ENCODE data around the gene LAPTM5.
"Not testable (repeated sequence)": the region's sequence is repeated elsewhere in the genome, so short reads cannot be mapped to it uniquely, and the experiment has no call there.

The LAPTM5 gene

DNA sequence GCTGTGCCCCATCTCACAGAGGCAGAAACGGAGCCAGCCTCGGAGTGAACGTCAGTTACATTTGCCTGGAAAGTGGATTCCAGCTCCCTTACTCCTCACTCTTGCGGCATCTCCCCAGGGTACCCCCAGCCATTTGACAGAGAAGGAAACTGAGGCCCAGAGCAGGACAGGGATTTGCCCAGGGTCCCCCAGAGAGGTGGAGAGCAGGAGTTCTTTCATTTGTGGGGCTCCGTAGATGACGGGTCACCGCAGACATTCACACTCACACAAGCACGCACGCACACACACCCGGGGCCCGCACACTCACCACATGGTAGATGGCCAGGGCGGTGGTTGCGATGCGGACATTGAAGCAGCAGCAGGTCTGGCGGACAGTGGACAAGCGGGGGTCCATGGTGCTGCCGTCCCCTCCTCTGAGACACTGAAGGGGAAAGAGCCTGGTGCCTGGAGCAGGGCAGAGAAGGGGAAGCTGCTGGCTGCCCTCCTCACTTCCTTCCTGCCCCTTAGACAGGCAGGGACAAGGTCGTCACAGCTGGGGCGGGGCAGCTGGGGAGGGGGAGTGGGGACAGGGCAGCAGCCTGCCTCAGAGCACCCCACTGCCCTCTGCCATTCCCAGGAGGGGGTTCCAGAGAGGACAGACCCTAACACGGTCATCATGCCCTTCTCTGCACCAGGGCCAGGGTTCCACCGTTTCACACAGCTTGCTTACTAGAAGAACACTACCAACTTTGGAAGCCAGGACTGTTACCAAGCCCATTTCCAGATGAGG, at the start of gene LAPTM5:
Gene LAPTM5 (minus strand): TSS at position 423 of the 769 bp plus-strand sequence. CDS start 29 bp downstream, at position 394.
- DNase-seq = no peak

DNA sequence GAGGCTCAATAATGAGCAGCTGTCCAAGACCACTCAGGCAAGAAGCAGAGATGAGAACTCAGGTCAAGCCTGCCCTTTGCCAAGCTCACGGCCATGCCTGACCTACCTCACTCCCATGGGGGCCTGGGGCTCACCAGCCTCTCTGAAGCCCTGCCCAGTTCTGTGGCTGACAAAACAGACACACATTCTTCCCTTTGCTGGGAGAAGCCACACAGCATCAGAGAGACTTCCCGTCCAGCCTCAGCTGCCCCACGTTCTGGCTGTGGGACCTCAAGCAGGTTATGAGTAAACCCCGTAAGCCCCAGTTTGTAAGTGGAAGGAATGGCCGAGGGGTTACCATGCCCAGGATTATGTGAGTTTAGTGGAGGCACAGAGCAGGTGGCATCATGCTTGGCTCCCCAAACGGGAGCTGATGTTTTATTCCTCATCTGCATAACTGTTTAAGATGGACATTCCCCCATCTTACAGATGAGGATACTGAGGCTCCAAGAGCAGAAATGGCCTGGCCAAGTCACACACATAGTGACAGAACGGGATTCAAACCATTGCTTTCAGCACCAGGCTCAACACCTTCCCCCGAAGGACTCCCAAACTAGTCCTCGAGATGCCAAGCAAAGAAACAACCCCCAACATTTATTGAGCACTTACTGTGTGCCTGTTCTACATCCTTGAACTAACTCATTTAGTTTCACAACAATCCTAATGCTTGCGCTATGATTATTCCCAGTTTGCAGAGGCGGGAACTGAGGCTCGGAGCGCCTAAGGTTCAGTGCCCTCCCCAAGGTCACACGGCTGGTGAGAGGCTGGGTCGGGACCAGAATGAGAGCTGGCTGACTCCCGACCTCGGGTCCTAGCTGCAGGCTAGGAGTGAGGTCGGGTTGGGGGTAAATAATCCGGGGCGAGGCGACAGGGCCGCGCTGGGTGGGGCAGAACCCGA, 49.1 kb upstream of the LAPTM5 start:
- DNase-seq = no peak

- DNase-seq = no peak
These were observed 47.9 kb upstream of the LAPTM5 start for GRCh38 chr1:30805304-30806003.

GRCh38 chr1:30804822-30805221, 47.2 kb upstream of the LAPTM5 start:
- DNase-seq = no peak

DNA sequence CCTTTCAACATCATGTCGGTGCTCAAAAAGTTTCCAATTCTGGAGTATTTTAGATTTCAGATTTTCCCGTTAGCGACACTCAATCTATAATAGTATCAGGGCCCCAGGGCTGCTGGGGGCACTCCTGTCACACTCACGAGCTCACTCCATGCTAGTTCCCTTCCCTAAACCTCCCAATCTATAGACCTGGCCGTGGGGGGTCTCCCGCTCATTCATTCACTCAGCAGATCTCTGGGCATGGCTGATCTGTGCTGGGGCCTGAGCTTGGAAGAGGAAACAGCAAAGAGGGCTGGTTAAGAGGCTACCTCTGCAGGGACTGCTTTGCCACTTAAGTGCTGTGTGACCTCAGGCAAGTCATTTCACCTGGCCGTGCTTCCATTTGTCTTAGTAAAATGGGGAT, 46.8 kb upstream of the LAPTM5 start:
- DNase-seq = no peak

GRCh38 chr1:30803562-30803961, 46.0 kb upstream of the LAPTM5 start:
- DNase-seq = no peak

- peak; percentile 56 for DNase-seq
These were observed 44.2 kb upstream of the LAPTM5 start for GRCh38 chr1:30801771-30802198.

DNA sequence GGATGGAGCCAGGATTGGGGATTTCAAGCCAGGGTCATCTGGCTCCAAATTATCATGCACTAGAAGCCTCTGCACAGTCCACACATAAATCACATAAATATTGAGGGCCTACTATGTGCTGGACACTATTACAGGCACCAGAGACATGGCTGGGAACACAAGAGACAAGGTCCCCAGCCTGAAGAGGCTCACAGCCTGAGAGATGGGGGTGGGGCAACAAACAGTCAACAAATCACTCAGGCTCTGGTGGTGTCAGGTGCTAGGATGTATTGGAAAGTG, 41.6 kb upstream of the LAPTM5 start:
- DNase-seq = no peak

- DNase-seq = no peak
These were observed 41.0 kb upstream of the LAPTM5 start for GRCh38 chr1:30798389-30799232.

DNA sequence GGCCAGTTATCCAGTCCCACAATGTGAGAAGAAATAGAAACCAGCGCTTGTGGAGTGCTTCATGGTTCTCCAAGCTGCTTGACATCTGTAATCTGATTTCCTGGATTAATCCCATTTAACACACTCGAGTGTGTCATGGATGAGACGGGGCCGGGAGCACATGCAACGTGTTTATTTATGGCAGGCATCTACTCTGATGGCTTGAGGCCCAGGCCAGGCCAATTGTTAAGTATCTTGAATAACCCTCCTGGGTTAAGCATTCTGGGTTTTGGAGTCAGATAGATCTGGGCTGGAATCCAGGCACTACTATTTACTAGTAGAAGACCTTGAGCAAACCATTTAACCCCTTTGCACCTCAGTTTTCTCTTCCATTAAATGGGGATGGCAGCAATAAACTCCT, 37.5 kb upstream of the LAPTM5 start:
- DNase-seq = no peak

GRCh38 chr1:30794260-30794659, 36.7 kb upstream of the LAPTM5 start:
- DNase-seq = no peak

DNA sequence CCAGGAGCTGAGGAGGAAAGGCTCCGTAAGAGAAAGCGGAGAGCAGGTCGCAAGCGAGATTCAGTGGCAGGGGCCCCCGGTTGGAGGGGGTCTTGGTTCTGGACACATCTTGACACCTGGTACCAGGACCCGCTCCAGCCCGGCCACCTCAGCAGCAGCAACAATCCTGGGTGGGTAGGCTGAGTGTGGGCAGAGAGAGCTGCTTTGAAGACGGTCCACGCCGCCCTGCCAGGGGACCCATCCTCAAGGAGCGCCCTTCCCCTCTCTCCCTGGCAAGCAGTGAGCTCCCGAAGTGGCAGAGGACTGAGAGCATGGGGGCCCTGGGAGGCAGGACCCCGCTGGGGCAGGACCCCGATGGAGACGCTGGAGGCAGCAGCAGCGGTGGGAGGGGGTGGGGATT, 35.6 kb upstream of the LAPTM5 start:
- DNase-seq = no peak

- no peak for DNase-seq
These were observed 34.3 kb upstream of the LAPTM5 start for GRCh38 chr1:30791868-30792267.

DNA sequence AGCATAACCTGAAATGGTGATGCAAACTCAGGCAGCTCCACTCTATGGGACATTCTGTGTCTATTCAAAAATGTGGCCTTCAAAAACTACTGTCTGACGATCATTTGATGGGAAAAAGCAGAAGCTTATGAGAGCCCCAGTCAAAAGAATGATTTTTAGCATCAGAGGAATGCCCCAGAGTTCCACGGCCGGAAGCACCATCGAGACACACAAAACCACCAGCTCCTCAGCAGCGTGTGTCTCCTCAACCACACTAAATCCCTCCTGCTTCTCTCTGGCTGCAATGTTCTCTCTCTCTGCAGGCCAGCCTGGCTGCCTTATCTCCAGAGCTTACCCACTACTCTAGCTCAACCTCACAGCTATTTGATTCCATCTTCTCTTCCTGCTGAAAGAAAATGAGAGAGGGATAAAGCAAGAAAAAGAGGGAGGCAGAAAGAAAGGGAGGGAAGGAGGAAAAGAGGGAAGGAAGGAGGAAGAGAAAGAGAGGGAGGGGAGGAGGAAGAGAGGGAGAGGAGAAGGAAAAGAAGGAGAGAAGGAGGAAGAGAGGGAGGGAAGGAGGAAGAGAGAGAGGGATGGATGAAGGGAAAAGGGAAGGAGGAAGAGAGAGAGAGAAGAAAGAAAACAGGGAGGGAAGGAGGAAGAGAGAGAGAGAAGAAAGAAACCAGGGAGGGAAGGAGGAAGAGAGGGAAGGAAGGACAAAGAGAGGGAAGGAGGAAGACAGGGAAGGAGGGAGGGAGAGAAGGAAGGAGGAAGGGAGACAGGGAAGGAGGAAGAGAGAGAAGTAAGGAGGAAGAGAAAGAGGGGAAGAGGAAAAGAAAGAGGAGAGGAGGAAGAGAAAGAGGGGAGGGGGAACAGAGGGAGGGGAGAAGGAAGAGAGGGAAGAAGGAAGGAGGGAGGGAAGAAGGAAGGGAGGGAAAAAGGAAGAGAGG, 33.5 kb upstream of the LAPTM5 start:
- DNase-seq = no peak

DNA sequence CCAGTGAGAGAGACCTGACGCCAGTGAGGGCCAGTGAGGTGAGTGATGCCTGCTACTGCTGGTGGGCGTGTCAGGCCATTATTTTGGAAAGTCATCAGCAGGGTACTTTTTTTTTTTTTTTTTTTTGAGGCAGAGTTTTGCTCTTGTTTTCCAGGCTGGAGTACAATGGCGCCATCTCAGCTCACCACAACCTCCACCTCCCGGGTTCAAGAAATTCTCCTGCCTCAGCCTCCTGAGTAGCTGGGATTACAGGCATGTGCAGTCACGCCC, 32.6 kb upstream of the LAPTM5 start:
- DNase-seq = not testable (repeated sequence)

DNA sequence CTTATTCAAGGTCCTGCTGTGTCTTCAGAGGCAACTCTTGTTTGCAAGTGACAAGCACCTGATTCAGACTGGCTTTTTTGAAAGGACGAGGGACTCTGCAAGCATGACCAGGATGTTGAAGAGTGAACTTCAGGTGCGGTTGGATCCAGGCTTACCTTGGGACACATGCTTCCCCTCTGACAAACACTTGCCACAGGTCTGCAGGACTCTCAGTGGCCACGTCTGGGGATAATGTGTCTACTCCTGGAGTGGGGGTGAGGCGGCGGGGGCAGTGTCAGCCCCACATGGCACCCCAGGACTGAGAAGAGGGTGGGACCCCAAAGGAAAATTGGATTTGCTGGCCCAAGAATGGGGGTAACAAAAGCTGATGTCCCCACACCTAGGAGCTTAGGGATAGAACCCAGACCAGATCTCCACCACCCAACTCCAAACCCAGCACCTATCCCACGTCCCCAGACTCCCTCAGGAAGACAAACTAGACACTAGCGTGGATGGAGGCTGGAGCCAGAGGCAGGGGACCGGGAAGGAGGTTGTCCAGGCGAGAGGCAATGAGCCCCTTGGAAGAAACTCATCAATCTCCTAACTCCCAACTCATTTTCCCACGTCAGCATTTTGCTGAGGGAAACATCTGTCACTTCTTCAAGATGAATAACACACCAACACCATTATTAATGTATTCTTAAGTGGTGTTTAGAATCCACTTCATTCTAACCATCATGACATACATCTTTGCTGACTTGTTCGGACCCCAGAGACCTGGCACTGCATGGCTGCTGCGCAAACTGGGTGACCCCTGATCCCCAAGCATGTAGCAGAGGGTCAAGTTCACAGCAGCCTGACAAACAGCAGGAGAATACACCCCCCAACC, 32.0 kb upstream of the LAPTM5 start:
- no peak for DNase-seq

DNA sequence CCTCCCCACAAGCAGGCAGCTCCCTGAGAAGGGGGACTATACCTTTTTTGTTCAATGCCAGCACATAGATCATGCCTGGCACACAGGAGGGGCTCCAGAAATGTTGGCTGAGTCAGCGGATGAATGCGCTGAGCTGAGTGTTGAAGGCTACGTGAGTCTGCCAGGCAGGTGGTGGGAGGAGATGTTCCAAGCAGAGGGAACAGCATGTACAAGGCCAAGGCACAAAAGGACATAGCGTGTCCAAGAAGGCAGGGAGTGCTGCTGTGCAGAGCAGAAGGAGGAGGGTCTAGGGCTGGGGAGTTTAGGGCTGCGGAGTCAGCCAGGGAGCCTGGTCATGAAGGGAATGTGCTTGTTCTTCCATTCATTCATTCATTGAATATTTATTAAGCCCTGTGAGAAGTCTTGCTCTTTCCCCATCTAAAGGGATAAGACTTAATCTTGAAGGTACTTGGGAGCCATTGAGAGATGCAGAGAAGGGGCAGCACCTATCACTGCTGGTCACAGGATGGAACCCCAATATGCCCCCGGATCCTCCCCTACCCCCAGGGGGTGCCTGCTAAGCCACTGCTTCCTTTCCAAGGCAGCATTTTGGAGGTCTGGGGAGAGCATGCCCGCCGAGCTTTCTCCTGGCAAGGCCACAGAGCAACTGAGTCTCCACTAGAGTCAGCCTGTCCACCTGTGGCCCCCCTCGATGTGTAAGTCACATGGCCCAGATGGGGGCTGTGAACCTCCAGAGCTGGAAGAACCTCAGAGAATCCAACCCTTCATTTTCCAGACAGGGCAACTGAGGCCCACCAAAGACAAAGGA, 31.2 kb upstream of the LAPTM5 start:
- DNase-seq = no peak

DNA sequence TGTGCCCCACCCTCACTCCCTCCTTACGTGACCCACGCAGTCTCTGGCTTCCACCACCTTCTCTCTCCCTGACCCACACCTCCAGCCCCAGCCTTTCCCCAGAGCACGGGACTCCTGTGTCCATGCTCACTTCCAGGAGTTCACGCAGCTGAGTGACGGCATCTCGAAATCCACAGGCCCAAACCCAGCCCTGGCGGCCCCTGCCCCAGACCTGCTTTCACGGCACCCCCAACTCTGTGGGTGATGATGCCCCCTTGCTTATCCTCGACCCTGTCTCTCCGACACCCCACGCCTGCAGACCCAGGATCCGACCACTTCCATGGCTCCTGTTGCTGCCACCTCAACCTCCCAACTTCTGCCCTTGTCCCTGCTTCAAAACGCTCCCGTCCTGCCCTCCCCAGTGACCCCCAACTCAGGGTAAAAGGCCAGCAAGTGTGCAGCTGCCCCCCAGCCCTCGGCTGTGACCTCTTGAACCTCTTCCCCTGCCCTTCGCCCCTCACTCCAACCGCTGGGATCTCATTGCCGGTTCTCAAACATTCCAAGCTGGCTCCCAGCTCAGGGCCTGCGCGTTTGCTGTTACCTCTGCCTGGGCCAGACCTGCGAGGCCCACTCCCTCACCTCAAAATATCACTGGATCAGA, 30.4 kb upstream of the LAPTM5 start:
- no peak for DNase-seq

GRCh38 chr1:30787266-30787665, 29.7 kb upstream of the LAPTM5 start:
- DNase-seq = no peak
